Chondrocyte (in vitro differentiated cells): ENCODE measurements around the gene OXNAD1. TPM values are rescaled to one million over a fixed set of nuclear protein-coding genes. Genes with fewer than 3 reads are reported as not detected.

ENCODE experiments used
- DNase-seq: peaks from one replicate; pipeline ENCODE4 v3.0.0; 2021; ENCODE audit warnings: mixed read lengths, low spot score
- H3K27ac Mint-ChIP-seq: one replicate; pipeline ENCODE4 v1.8.0; 2021; ENCODE audit warnings: mild to moderate bottlenecking, moderate library complexity, mixed read lengths; ENCODE audit not compliant: unreplicated experiment
- H3K27me3 Mint-ChIP-seq: 2 replicates; pipeline ENCODE4 v1.8.0; 2021; ENCODE audit warnings: low read depth, mixed read lengths
- H3K36me3 Mint-ChIP-seq: 2 replicates; pipeline ENCODE4 v1.8.0; 2021; ENCODE audit warnings: low read depth, mixed read lengths
- H3K4me1 Mint-ChIP-seq: 2 replicates; pipeline ENCODE4 v1.8.0; 2021; ENCODE audit warnings: low read depth, mild to moderate bottlenecking, mixed read lengths
- H3K4me3 Mint-ChIP-seq: one replicate; pipeline ENCODE4 v1.8.0; 2021; ENCODE audit warnings: mild to moderate bottlenecking, moderate library complexity, mixed read lengths; ENCODE audit not compliant: unreplicated experiment
- H3K9me3 Mint-ChIP-seq: 2 replicates; pipeline ENCODE4 v1.8.0; 2021; ENCODE audit warnings: low read depth, mixed read lengths
- CTCF ChIP-seq: fragments of 200-600 bp; sonication (generic); IDR thresholded peaks from 2 replicates; pipeline ENCODE4 v1.5.0; 2021; ENCODE audit warnings: antibody characterized with exemption, mild to moderate bottlenecking, moderate library complexity
- total RNA-seq: library from RNA; stranded (reverse); gene quantifications from 3 replicates; pipeline ENCODE4 v1.2.1, GENCODE V29; 2021

OXNAD1 gene
- total RNA-seq, 1 donor from 2014 or later = 6.7 TPM

DNA sequence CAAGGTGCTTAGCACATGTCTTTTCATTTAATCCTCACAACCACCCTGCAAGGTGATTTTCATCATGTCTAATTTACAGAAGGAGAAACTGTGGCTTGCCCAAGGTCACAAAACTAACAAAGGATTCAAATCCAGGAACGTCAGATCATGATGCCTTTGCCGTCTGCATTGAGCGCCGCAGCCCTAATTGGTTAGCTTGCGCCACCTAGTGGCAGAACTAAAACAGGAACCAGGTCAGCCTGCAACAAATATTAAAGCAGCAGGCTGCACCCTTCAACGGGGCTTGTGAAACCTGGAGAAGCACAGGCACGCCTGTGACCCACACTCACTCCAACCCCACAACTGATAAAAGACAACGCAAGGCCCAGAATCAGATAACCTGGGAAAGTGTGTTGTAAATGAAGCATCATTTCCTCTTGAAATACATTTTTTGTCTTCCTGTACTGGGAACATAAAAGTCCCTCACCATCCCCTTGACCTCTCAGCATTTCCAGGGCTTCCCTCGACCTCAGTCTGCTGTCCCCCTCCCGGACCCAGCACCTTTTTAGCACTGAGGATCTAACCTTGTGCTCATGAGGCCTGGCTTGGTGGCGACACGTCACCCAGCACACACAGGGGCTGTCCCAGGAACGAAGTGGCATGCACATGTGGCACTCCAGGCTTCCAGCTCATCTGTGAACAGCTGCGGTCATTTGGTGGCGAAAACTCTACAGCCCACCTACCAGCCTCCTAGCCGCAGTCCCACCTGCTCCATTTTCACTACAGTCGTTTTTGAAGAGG, 17.5 kb upstream of the OXNAD1 start:
- Mint-ChIP-seq H3K36me3 (no peaks in the 10 kb centered on the region), H3K27ac (no peak overlapping the region), H3K4me3 (no peak overlapping the region), H3K27me3 (no peaks in the 10 kb centered on the region), H3K4me1 (peaks cover 7% of the 10 kb centered on the region), H3K9me3 (no peaks in the 10 kb centered on the region)
- no peak for DNase-seq
- peak; percentile 97 for TF ChIP-seq CTCF

DNA sequence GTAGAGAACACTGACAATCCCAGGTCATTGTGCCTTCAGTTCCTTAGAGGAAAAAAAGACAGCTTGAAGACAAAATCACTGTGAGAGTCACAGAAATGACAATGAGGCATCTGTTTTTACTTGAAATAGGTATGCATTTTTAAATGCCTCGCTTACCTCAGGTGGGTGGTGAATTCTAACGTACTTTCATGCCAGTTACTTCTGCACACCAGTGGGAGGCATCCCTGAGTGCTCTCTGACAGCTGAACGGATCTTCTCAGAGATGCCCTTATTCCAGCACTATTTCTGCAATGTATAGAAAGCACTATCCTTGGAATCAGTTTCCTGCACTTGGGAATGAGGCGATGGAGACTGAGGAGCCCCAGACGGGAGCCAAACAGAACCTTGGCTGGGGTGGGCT, 16.5 kb upstream of the OXNAD1 start:
- no peak for TF ChIP-seq CTCF
- Mint-ChIP-seq H3K36me3 (no peaks in the 10 kb centered on the region), H3K4me1 (peaks cover 7% of the 10 kb centered on the region), H3K27ac (no peak overlapping the region), H3K4me3 (no peak overlapping the region), H3K27me3 (no peaks in the 10 kb centered on the region), H3K9me3 (no peaks in the 10 kb centered on the region)
- DNase-seq = no peak

- DNase-seq = no peak
- TF ChIP-seq CTCF = peak; percentile 68
- H3K9me3 Mint-ChIP-seq = no peaks in the 10 kb centered on the region
- H3K4me1 Mint-ChIP-seq = peaks cover 1% of the 10 kb centered on the region
- no peak overlapping the region for H3K27ac Mint-ChIP-seq
- no peak overlapping the region for H3K4me3 Mint-ChIP-seq
- no peaks in the 10 kb centered on the region for H3K36me3 Mint-ChIP-seq
- no peaks in the 10 kb centered on the region for H3K27me3 Mint-ChIP-seq
Measured at GRCh38 chr3:16249336-16249735, 15.7 kb upstream of the OXNAD1 start.

DNA sequence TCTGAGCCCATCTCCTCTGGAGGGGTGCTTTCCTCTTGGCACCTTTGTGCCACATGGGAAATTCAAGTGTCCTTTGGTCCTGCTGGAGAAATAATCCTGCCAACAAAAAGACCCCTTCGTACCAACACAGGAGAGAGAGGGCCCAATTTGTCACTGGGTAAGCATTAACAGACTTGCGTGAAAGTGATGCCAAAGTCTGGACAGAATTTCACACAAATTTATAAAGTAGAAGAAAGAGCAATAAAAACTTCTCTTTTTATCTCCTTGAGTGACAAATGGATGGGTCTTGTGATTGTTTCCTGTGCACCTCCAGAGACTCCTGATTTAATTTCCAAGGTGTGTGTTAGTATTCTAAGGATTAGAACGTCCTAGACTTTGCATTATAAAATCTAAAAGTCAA, 15.1 kb upstream of the OXNAD1 start:
- H3K36me3 Mint-ChIP-seq = no peaks in the 10 kb centered on the region
- no peaks in the 10 kb centered on the region for H3K9me3 Mint-ChIP-seq
- no peak for TF ChIP-seq CTCF
- no peaks in the 10 kb centered on the region for H3K27me3 Mint-ChIP-seq
- H3K4me3 Mint-ChIP-seq = no peak overlapping the region
- DNase-seq = no peak
- H3K27ac Mint-ChIP-seq = no peak overlapping the region
- no peaks in the 10 kb centered on the region for H3K4me1 Mint-ChIP-seq

DNA sequence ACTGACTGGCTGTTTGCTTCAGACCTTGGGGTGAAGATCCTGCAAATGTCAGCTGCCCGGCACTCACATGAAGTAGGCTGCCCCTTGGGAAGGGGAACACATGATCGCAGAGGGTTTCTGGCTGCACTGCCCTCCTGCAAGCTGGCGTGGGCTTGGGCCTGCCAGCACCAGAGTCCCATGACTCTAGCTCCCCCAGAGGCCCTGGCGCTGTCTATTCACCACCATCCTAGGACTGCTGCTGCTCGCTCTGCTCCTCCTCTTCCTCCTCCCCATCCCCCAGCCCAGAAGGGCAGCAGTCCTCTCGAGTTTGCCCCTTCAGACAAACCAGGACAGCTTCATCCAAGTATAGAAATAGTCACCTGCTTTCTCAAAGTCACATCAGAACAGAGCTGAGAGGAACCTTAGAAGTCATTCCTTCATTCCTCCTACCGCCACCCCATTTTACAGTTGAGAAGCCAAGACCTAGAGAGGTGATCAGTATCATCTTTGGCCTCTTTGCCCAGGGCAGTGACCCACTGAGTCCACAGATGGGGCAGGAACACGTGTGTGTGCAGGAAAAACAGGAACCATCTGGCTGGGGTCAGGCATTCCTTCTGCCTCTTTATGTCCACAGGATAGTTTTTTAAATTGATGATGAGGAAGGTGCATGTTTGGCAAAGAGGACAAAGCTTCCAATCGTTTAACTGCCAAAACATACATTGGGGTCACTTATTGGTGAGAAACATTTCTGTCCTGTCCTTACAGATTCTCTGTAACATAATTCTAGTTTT, 13.5 kb upstream of the OXNAD1 start:
- no peak for TF ChIP-seq CTCF

More for the DNA sequence above, 13.5 kb upstream of the OXNAD1 start:
- Mint-ChIP-seq H3K36me3 (no peaks in the 10 kb centered on the region), H3K4me3 (no peak overlapping the region), H3K27ac (no peak overlapping the region), H3K9me3 (no peaks in the 10 kb centered on the region), H3K27me3 (no peaks in the 10 kb centered on the region), H3K4me1 (no peaks in the 10 kb centered on the region)
- peak; percentile 52 for DNase-seq
